ENCODE data around the gene ANKRD11. TPM values are rescaled to one million over a fixed set of nuclear protein-coding genes. Genes with fewer than 3 reads are reported as not detected.
A peak's percentile ranks its signal among the peaks of the same experiment; 100 is the strongest.
"Not testable (repeated sequence)": the region's sequence is repeated elsewhere in the genome, so short reads cannot be mapped to it uniquely, and the experiment has no call there.

ANKRD11 gene
- total RNA-seq, 1 donor: 97.4 TPM

GRCh38 chr16:89246903-89247733, 243.2 kb downstream of the ANKRD11 start:
- H4K20me1 ChIP-seq (ENCODE audit: insufficient read depth, low read length): no peaks in the 10 kb centered on the region
- peak overlapping the region; percentile 76 for H3K4me2 ChIP-seq (ENCODE audit: insufficient read depth, low read length)
- no peaks in the 10 kb centered on the region for H3K4me1 ChIP-seq (ENCODE audit: insufficient read depth, low read length)
- DNase-seq (ENCODE audit: insufficient read length, low spot score, missing footprints): peak; percentile 100
- no peak overlapping the region for H3K27ac ChIP-seq (ENCODE audit: low read depth, low read length)
- TF ChIP-seq CTCF (IDR thresholded peaks at IDR 0.05; ENCODE audit: extremely low read depth, low read depth, low read length): no peak
- H3K79me2 ChIP-seq (ENCODE audit: insufficient read depth, low read length): no peaks in the 10 kb centered on the region
- H3K4me3 ChIP-seq (ENCODE audit: insufficient read depth, low read length): peak overlapping the region; percentile 67
- H3K36me3 ChIP-seq (ENCODE audit: insufficient read depth, low read length): no peaks in the 10 kb centered on the region
- H2AFZ ChIP-seq (ENCODE audit: low read length): peak overlapping the region; percentile 65
- no peaks in the 10 kb centered on the region for H3K27me3 ChIP-seq (ENCODE audit: insufficient read depth, low read length)
- no peaks in the 10 kb centered on the region for H3K9me3 ChIP-seq (ENCODE audit: low read depth, low read length)

- Histone ChIP-seq H3K79me2 (ENCODE audit: insufficient read depth, low read length) (peaks cover 2% of the 10 kb centered on the region), H3K27ac (ENCODE audit: low read depth, low read length) (no peak overlapping the region), H3K4me1 (ENCODE audit: insufficient read depth, low read length) (peaks cover 3% of the 10 kb centered on the region), H3K36me3 (ENCODE audit: insufficient read depth, low read length) (no peaks in the 10 kb centered on the region), H3K9me3 (ENCODE audit: low read depth, low read length) (no peaks in the 10 kb centered on the region), H4K20me1 (ENCODE audit: insufficient read depth, low read length) (no peaks in the 10 kb centered on the region), H2AFZ (ENCODE audit: low read length) (peak overlapping the region; percentile 65), H3K4me2 (ENCODE audit: insufficient read depth, low read length) (peak overlapping the region; percentile 76), H3K27me3 (ENCODE audit: insufficient read depth, low read length) (no peaks in the 10 kb centered on the region), H3K4me3 (ENCODE audit: insufficient read depth, low read length) (peak overlapping the region; percentile 67)
- DNase-seq (ENCODE audit: insufficient read length, low spot score, missing footprints): no peak
- no peak for TF ChIP-seq CTCF (IDR thresholded peaks at IDR 0.05; ENCODE audit: extremely low read depth, low read depth, low read length)
Measured at GRCh38 chr16:89246383-89246902, 243.9 kb downstream of the ANKRD11 start.

- no peak overlapping the region for H3K4me2 ChIP-seq (ENCODE audit: insufficient read depth, low read length)
- no peaks in the 10 kb centered on the region for H3K27me3 ChIP-seq (ENCODE audit: insufficient read depth, low read length)
- TF ChIP-seq CTCF (IDR thresholded peaks at IDR 0.05; ENCODE audit: extremely low read depth, low read depth, low read length): no peak
- no peak overlapping the region for H3K27ac ChIP-seq (ENCODE audit: low read depth, low read length)
- H3K4me3 ChIP-seq (ENCODE audit: insufficient read depth, low read length): no peak overlapping the region
- DNase-seq (ENCODE audit: insufficient read length, low spot score, missing footprints): no peak
- H3K36me3 ChIP-seq (ENCODE audit: insufficient read depth, low read length): no peaks in the 10 kb centered on the region
- H3K9me3 ChIP-seq (ENCODE audit: low read depth, low read length): no peaks in the 10 kb centered on the region
- H3K4me1 ChIP-seq (ENCODE audit: insufficient read depth, low read length): peaks cover 3% of the 10 kb centered on the region
- no peaks in the 10 kb centered on the region for H4K20me1 ChIP-seq (ENCODE audit: insufficient read depth, low read length)
- H3K79me2 ChIP-seq (ENCODE audit: insufficient read depth, low read length): peaks cover 2% of the 10 kb centered on the region
- no peak overlapping the region for H2AFZ ChIP-seq (ENCODE audit: low read length)
Measured at GRCh38 chr16:89244754-89245153, 245.6 kb downstream of the ANKRD11 start.

GRCh38 chr16:89244264-89244663, 246.1 kb downstream of the ANKRD11 start:
- not testable (repeated sequence) for H3K27me3 ChIP-seq (ENCODE audit: insufficient read depth, low read length); H3K9me3 ChIP-seq (ENCODE audit: low read depth, low read length); H3K4me3 ChIP-seq (ENCODE audit: insufficient read depth, low read length); H3K36me3 ChIP-seq (ENCODE audit: insufficient read depth, low read length); H3K79me2 ChIP-seq (ENCODE audit: insufficient read depth, low read length); H2AFZ ChIP-seq (ENCODE audit: low read length); H3K27ac ChIP-seq (ENCODE audit: low read depth, low read length); H3K4me2 ChIP-seq (ENCODE audit: insufficient read depth, low read length); H4K20me1 ChIP-seq (ENCODE audit: insufficient read depth, low read length); DNase-seq (ENCODE audit: insufficient read length, low spot score, missing footprints); H3K4me1 ChIP-seq (ENCODE audit: insufficient read depth, low read length)
